Stimulated activated memory B cell treated with anti-CD40 and anti-IgM and Interleukin-4, amounts not matched to agents 10 μg/mL and 1 μg/mL and 100 μg/mL, for 72 hours (primary cell): ENCODE measurements around the gene PTPRN2.
A peak's percentile ranks its signal among the peaks of the same experiment; 100 is the strongest.
"Not testable (repeated sequence)": the region's sequence is repeated elsewhere in the genome, so short reads cannot be mapped to it uniquely, and the experiment has no call there.

Experiments
- ATAC-seq: fragments of 150-1000 bp; cut with Tn5 transposase; 2 replicates; pipeline ENCODE4 v1.10.0; 2021
- H3K27ac Mint-ChIP-seq: one replicate; pipeline ENCODE4 v1.8.0; 2022; ENCODE audit warnings: mild to moderate bottlenecking, mixed read lengths
- H3K27me3 Mint-ChIP-seq: one replicate; pipeline ENCODE4 v1.8.0; 2022; ENCODE audit warnings: mixed read lengths
- H3K36me3 Mint-ChIP-seq: one replicate; pipeline ENCODE4 v1.8.0; 2022; ENCODE audit warnings: mixed read lengths
- H3K4me1 Mint-ChIP-seq: one replicate; pipeline ENCODE4 v1.8.0; 2022; ENCODE audit warnings: mixed read lengths
- H3K4me3 Mint-ChIP-seq: one replicate; pipeline ENCODE4 v1.8.0; 2022; ENCODE audit warnings: mild to moderate bottlenecking, moderate library complexity, mixed read lengths
- H3K9me3 Mint-ChIP-seq: one replicate; pipeline ENCODE4 v1.8.0; 2022; ENCODE audit warnings: mixed read lengths

The PTPRN2 gene

GRCh38 chr7:157727964-157728615 is 859.5 kb downstream of the PTPRN2 start:
- peak; percentile 14 for ATAC-seq
- Mint-ChIP-seq H3K4me1 (no peaks in the 10 kb centered on the region), H3K4me3 (no peak overlapping the region), H3K27ac (no peak overlapping the region), H3K9me3 (peaks cover 3% of the 10 kb centered on the region), H3K27me3 (no peaks in the 10 kb centered on the region), H3K36me3 (no peaks in the 10 kb centered on the region)

- Mint-ChIP-seq H3K4me1 (no peaks in the 10 kb centered on the region), H3K27me3 (no peaks in the 10 kb centered on the region), H3K27ac (no peak overlapping the region), H3K9me3 (peaks cover 3% of the 10 kb centered on the region), H3K36me3 (no peaks in the 10 kb centered on the region), H3K4me3 (no peak overlapping the region)
- ATAC-seq: no peak
Measured at GRCh38 chr7:157726764-157727163, 860.9 kb downstream of the PTPRN2 start.

- not testable (repeated sequence) for H3K4me1 Mint-ChIP-seq, H3K27me3 Mint-ChIP-seq, H3K36me3 Mint-ChIP-seq, H3K9me3 Mint-ChIP-seq, H3K27ac Mint-ChIP-seq, H3K4me3 Mint-ChIP-seq, ATAC-seq
Measured at GRCh38 chr7:157725312-157725711, 862.3 kb downstream of the PTPRN2 start.

GRCh38 chr7:157723205-157723604 is 864.4 kb downstream of the PTPRN2 start:
- no peaks in the 10 kb centered on the region for H3K9me3 Mint-ChIP-seq

GRCh38 chr7:157722137-157723060 is 865.2 kb downstream of the PTPRN2 start:
- Mint-ChIP-seq H3K27me3 (no peaks in the 10 kb centered on the region), H3K4me3 (no peak overlapping the region), H3K27ac (no peak overlapping the region), H3K9me3 (no peaks in the 10 kb centered on the region), H3K4me1 (no peaks in the 10 kb centered on the region), H3K36me3 (no peaks in the 10 kb centered on the region)
- no peak for ATAC-seq

More at GRCh38 chr7:157723205-157723604, 864.4 kb downstream of the PTPRN2 start:
- Mint-ChIP-seq H3K27me3 (no peaks in the 10 kb centered on the region), H3K4me3 (no peak overlapping the region), H3K4me1 (no peaks in the 10 kb centered on the region), H3K27ac (no peak overlapping the region), H3K36me3 (no peaks in the 10 kb centered on the region)
- no peak for ATAC-seq

- H3K27me3 Mint-ChIP-seq: no peaks in the 10 kb centered on the region
- no peaks in the 10 kb centered on the region for H3K4me1 Mint-ChIP-seq
Measured at GRCh38 chr7:157721468-157722136, 866.0 kb downstream of the PTPRN2 start.

GRCh38 chr7:157719705-157720655 is 867.6 kb downstream of the PTPRN2 start:
- no peaks in the 10 kb centered on the region for H3K4me1 Mint-ChIP-seq
- no peaks in the 10 kb centered on the region for H3K27me3 Mint-ChIP-seq
- no peaks in the 10 kb centered on the region for H3K9me3 Mint-ChIP-seq
- no peak overlapping the region for H3K27ac Mint-ChIP-seq
- H3K4me3 Mint-ChIP-seq: no peak overlapping the region
- ATAC-seq: no peak
- no peaks in the 10 kb centered on the region for H3K36me3 Mint-ChIP-seq

More at GRCh38 chr7:157721468-157722136, 866.0 kb downstream of the PTPRN2 start:
- peak; percentile 21 for ATAC-seq
- Mint-ChIP-seq H3K4me3 (no peak overlapping the region), H3K36me3 (no peaks in the 10 kb centered on the region), H3K27ac (no peak overlapping the region), H3K9me3 (no peaks in the 10 kb centered on the region)

- no peak overlapping the region for H3K27ac Mint-ChIP-seq
- ATAC-seq: no peak
Measured at GRCh38 chr7:157719008-157719682, 868.5 kb downstream of the PTPRN2 start.

GRCh38 chr7:157718303-157719007 is 869.2 kb downstream of the PTPRN2 start:
- Mint-ChIP-seq H3K9me3 (peaks cover 2% of the 10 kb centered on the region), H3K27ac (no peak overlapping the region), H3K4me1 (no peaks in the 10 kb centered on the region), H3K27me3 (no peaks in the 10 kb centered on the region), H3K4me3 (no peak overlapping the region), H3K36me3 (no peaks in the 10 kb centered on the region)
- no peak for ATAC-seq

More at GRCh38 chr7:157719008-157719682, 868.5 kb downstream of the PTPRN2 start:
- Mint-ChIP-seq H3K9me3 (no peaks in the 10 kb centered on the region), H3K27me3 (no peaks in the 10 kb centered on the region), H3K4me3 (no peak overlapping the region), H3K36me3 (no peaks in the 10 kb centered on the region), H3K4me1 (no peaks in the 10 kb centered on the region)

GRCh38 chr7:157717211-157718174 is 870.1 kb downstream of the PTPRN2 start:
- no peak for ATAC-seq
- no peaks in the 10 kb centered on the region for H3K4me1 Mint-ChIP-seq
- H3K27me3 Mint-ChIP-seq: no peaks in the 10 kb centered on the region
- H3K9me3 Mint-ChIP-seq: peaks cover 2% of the 10 kb centered on the region
- H3K4me3 Mint-ChIP-seq: no peak overlapping the region
- H3K27ac Mint-ChIP-seq: no peak overlapping the region
- H3K36me3 Mint-ChIP-seq: no peaks in the 10 kb centered on the region

- H3K4me3 Mint-ChIP-seq: no peak overlapping the region
- no peak for ATAC-seq
- no peaks in the 10 kb centered on the region for H3K4me1 Mint-ChIP-seq
- no peak overlapping the region for H3K27ac Mint-ChIP-seq
- peaks cover 2% of the 10 kb centered on the region for H3K9me3 Mint-ChIP-seq
- no peaks in the 10 kb centered on the region for H3K36me3 Mint-ChIP-seq
- no peaks in the 10 kb centered on the region for H3K27me3 Mint-ChIP-seq
Measured at GRCh38 chr7:157715938-157716280, 871.7 kb downstream of the PTPRN2 start.

- no peak for ATAC-seq
- no peak overlapping the region for H3K27ac Mint-ChIP-seq
Measured at GRCh38 chr7:157715071-157715937, 872.3 kb downstream of the PTPRN2 start.

More at GRCh38 chr7:157715071-157715937, 872.3 kb downstream of the PTPRN2 start:
- H3K36me3 Mint-ChIP-seq: no peaks in the 10 kb centered on the region
- H3K4me1 Mint-ChIP-seq: no peaks in the 10 kb centered on the region
- no peak overlapping the region for H3K4me3 Mint-ChIP-seq
- no peaks in the 10 kb centered on the region for H3K27me3 Mint-ChIP-seq
- H3K9me3 Mint-ChIP-seq: peaks cover 2% of the 10 kb centered on the region
